Stomach smooth muscle (tissue), 2 donors: Measurements from ENCODE around the gene ATP6AP2.

Source experiments
- H3K27ac ChIP-seq: one replicate; pipeline ENCODE4 v1.7.0; 2013; ENCODE audit warnings: mild to moderate bottlenecking, low read length, inconsistent platforms
- H3K27me3 ChIP-seq, 2 donors: one replicate each; pipeline ENCODE4 v1.7.0; 2013; ENCODE audit warnings: low read length in 2 of 2; ENCODE audit not compliant: insufficient read depth in 2 of 2, control insufficient read depth in 1 of 2
- H3K36me3 ChIP-seq, 2 donors: one replicate each; pipeline ENCODE4 v1.7.0; 2013; ENCODE audit warnings: low read length in 2 of 2; ENCODE audit not compliant: control insufficient read depth in 2 of 2, insufficient read depth in 2 of 2
- H3K4me1 ChIP-seq: one replicate; pipeline ENCODE4 v1.7.0; 2013; ENCODE audit warnings: low read length; ENCODE audit not compliant: control insufficient read depth, insufficient read depth
- H3K4me3 ChIP-seq, 2 donors: one replicate each; pipeline ENCODE4 v1.7.0; 2013; ENCODE audit warnings: low read length in 2 of 2
- H3K9ac ChIP-seq, 2 donors: one replicate each; pipeline ENCODE4 v1.7.0; 2013; ENCODE audit warnings: low read length in 2 of 2, mild to moderate bottlenecking in 1 of 2
- H3K9me3 ChIP-seq, 2 donors: one replicate each; pipeline ENCODE4 v1.7.0; 2013; ENCODE audit warnings: low read length in 2 of 2; ENCODE audit not compliant: control insufficient read depth in 2 of 2
- donor health status: healthy.
- donor health status: Pancreatic carcinoma.

The ATP6AP2 gene

DNA sequence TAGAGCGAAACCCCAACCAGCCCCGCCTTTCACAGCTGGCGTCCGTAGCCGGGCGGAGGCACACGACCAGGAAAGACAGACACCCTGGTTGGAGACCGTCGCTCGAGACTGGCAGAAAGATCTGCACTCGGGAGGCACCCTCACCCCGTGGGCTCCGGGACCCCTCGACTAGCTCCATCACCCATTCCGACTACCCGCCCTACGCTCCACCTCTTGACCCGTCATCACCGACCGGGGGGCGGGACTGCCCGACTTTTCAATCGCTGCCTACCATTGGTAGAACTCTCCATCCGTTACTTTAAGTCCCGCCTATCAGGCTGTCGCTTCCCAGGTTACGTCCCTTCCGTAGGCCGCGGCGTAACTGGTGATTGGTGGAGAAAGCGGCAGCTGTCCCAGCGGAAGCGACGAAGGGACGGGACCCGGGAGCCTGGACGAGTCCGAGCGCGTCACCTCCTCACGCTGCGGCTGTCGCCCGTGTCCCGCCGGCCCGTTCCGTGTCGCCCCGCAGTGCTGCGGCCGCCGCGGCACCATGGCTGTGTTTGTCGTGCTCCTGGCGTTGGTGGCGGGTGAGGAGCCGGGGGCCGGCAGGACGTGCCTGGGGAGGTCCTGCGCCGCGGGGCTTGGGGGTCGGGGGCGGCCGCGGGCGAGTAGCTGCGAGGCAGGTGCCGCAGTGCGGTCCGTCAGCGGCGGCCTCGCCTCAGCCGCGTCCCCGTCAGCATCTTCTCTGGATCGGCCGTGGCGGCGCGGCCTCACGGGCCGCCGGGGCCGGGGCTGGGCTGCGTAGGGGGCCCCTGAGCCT is at the start of gene ATP6AP2:
Gene ATP6AP2, plus strand, starts transcription at position 434 of the 799 bp plus-strand sequence. Its CDS starts 96 bp downstream, at position 530.
- Histone ChIP-seq H3K36me3 (no peaks in the 10 kb centered on the region), H3K27me3 (peaks cover 0 to 11% of the 10 kb centered on the region in 2 donors), H3K9me3 (no peaks in the 10 kb centered on the region), H3K27ac (peak within 1 kb of the TSS; percentile 71), H3K4me3 (peak within 1 kb of the TSS; percentile 75 to 85), H3K4me1 (peaks cover 6% of the 10 kb centered on the region), H3K9ac (peak within 1 kb of the TSS; percentile 73 to 84)

DNA sequence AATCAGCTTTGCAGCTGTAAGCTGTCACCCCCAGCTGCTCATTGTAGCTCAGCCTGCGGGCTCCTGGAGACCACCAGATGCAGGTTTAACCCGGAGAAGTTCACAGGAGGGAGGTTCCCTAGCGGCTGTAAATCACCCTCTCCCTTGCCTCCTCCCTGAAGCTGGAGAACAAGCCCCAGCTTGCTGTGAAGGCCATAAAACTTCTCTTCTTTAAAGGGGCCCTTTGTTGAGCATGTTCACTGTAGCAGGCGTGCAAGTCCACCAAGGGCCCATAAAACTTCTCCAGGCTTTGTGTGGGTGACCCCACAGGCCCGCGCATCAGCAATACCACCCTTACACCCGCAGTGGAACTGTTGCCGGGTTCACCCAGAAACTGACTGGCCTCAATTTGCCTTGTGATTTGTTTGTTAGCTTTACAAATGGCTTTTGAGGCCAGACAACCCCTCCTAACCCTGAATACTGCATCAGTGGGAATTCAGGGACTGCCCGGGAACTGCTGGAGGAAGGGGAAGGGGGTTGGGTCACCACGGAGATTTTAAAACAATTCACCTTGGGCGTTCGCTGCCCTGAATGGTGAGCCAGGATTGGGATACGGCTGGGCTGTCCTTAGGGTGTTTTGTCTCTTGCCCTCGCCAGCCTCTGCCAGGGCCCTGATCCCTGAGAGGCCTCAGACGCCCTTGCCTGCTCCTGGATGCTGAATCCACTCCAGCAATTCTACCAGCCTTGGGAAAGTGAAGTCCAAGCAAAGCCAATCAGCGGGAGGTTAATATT is 49.5 kb upstream of the ATP6AP2 start:
- Histone ChIP-seq H3K4me3 (no peak overlapping the region), H3K27me3 (peaks cover 0 to 10% of the 10 kb centered on the region in 2 donors), H3K27ac (no peak overlapping the region), H3K36me3 (no peaks in the 10 kb centered on the region), H3K9ac (no peak overlapping the region), H3K4me1 (no peaks in the 10 kb centered on the region), H3K9me3 (no peaks in the 10 kb centered on the region)

- no peaks in the 10 kb centered on the region for H3K9me3 ChIP-seq
- H3K27ac ChIP-seq: no peak overlapping the region
- H3K4me1 ChIP-seq: peaks cover 2% of the 10 kb centered on the region
- no peak overlapping the region for H3K4me3 ChIP-seq
- H3K36me3 ChIP-seq: no peaks in the 10 kb centered on the region
- no peak overlapping the region for H3K9ac ChIP-seq
- peaks cover 0 to 20% of the 10 kb centered on the region in 2 donors for H3K27me3 ChIP-seq
Observed at GRCh38 chrX:40537310-40537709, 43.5 kb upstream of the ATP6AP2 start.

GRCh38 chrX:40538406-40538805 is 42.4 kb upstream of the ATP6AP2 start:
- peaks cover 0 to 20% of the 10 kb centered on the region in 2 donors for H3K27me3 ChIP-seq
- H3K36me3 ChIP-seq: no peaks in the 10 kb centered on the region

GRCh38 chrX:40539214-40540142 is 41.3 kb upstream of the ATP6AP2 start:
- H3K4me1 ChIP-seq: peaks cover 7% of the 10 kb centered on the region
- no peaks in the 10 kb centered on the region for H3K9me3 ChIP-seq
- peaks cover 0 to 22% of the 10 kb centered on the region in 2 donors for H3K27me3 ChIP-seq
- H3K36me3 ChIP-seq: no peaks in the 10 kb centered on the region
- H3K27ac ChIP-seq: no peak overlapping the region
- no peak overlapping the region for H3K9ac ChIP-seq
- no peak overlapping the region for H3K4me3 ChIP-seq

More at GRCh38 chrX:40538406-40538805, 42.4 kb upstream of the ATP6AP2 start:
- Histone ChIP-seq H3K9me3 (no peaks in the 10 kb centered on the region), H3K9ac (no peak overlapping the region), H3K27ac (no peak overlapping the region), H3K4me1 (peaks cover 2% of the 10 kb centered on the region), H3K4me3 (no peak overlapping the region)

DNA sequence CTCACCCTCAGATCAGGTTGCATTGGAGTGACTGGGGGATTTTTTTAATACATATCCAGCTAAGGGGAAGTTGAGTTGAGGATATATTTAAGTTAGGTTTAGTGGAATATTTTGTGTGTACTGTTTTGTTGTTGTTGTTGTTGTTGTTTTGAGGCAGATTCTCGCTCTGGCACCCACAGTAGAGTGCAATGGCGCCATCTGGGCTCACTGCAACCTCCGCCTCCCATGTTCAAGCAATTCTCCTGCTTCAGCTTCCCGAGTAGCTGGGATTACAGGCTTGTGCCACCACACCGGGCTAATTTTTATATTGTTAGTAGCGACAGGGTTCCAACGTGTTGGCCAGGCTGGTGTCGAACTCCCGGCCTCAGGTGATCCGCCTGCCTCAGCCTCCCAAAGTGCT is 38.6 kb upstream of the ATP6AP2 start:
- no peak overlapping the region for H3K4me3 ChIP-seq
- peaks cover 0 to 22% of the 10 kb centered on the region in 2 donors for H3K27me3 ChIP-seq
- H3K4me1 ChIP-seq: peaks cover 10% of the 10 kb centered on the region
- no peak overlapping the region for H3K27ac ChIP-seq
- no peaks in the 10 kb centered on the region for H3K36me3 ChIP-seq
- no peaks in the 10 kb centered on the region for H3K9me3 ChIP-seq
- H3K9ac ChIP-seq: no peak overlapping the region

DNA sequence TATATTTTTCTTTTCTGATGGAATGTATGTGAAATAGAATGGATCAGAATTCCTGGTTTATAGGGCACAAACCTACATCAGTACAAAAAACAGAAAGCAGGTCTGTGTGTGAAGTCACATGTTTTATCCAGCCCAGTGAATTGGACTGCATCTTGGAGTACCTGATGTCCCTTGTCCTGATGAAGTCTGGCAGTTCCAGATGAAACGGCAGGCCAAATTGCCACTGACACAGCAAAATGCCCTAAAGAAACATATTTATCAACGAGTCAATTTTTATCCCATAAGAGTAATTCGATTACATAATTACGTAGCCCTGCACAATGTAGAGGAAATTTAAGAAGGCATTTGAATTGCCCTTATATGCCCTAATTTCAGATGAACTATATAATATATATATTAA is 37.8 kb upstream of the ATP6AP2 start:
- no peak overlapping the region for H3K27ac ChIP-seq

GRCh38 chrX:40543661-40544328 is 37.0 kb upstream of the ATP6AP2 start:
- H3K4me3 ChIP-seq: peak overlapping the region in 1 of 2 donors; percentile 23
- peak overlapping the region in 1 of 2 donors; percentile 21 for H3K9ac ChIP-seq
- peaks cover 0 to 22% of the 10 kb centered on the region in 2 donors for H3K27me3 ChIP-seq
- H3K27ac ChIP-seq: no peak overlapping the region
- no peaks in the 10 kb centered on the region for H3K36me3 ChIP-seq
- H3K4me1 ChIP-seq: peaks cover 10% of the 10 kb centered on the region
- H3K9me3 ChIP-seq: no peaks in the 10 kb centered on the region

More for the DNA sequence above, 37.8 kb upstream of the ATP6AP2 start:
- H3K4me3 ChIP-seq: no peak overlapping the region
- H3K4me1 ChIP-seq: peaks cover 10% of the 10 kb centered on the region
- H3K9ac ChIP-seq: no peak overlapping the region
- peaks cover 0 to 22% of the 10 kb centered on the region in 2 donors for H3K27me3 ChIP-seq
- H3K36me3 ChIP-seq: no peaks in the 10 kb centered on the region
- H3K9me3 ChIP-seq: no peaks in the 10 kb centered on the region

DNA sequence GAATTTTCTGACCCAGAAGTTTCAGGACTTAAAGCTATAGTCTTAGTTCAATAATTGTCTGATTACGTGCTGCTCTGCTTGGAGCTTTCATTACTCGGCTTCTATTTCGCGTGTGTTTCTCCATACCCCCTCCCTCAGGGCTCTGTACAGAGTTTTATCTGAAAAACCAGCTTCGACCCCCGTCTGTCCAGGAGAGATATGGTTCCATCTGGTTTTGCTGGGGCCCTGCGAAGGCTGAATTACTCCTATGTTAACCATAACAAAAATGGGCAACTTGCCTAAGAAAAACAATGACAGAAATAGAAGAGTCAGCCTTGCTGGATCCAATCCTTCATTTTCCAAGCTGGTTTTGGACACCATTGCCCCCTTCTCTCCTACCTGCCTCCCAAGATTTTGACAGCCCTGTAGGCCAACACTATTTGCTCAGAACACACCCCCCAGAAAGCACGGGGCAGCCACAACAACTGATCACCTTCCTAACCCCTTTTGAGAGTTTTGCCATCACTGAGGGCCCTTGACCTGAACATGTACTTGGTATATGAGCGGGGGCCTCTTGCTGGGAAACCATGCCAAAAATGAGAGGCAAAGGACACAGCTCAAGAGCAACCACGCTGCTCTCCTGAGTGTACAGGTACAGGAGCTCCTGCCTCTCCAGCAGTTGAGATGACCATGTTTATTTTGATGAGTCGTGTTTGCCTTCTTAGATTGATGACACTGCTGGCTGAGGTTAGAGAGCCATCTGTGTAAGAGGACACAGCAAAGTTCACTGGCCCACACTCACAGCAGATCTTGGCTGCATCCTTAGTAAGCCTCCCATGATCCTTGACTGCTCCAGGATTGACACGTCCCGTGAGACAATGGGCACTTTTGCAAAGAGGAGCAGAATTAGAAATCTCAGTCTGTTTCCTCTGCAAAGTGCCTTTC is 36.2 kb upstream of the ATP6AP2 start:
- Histone ChIP-seq H3K9me3 (no peaks in the 10 kb centered on the region), H3K9ac (no peak overlapping the region), H3K27ac (no peak overlapping the region), H3K4me1 (peaks cover 8% of the 10 kb centered on the region), H3K4me3 (no peak overlapping the region), H3K27me3 (peaks cover 0 to 19% of the 10 kb centered on the region in 2 donors), H3K36me3 (no peaks in the 10 kb centered on the region)
